Measurements from ENCODE around the gene CLOCK.

DNA sequence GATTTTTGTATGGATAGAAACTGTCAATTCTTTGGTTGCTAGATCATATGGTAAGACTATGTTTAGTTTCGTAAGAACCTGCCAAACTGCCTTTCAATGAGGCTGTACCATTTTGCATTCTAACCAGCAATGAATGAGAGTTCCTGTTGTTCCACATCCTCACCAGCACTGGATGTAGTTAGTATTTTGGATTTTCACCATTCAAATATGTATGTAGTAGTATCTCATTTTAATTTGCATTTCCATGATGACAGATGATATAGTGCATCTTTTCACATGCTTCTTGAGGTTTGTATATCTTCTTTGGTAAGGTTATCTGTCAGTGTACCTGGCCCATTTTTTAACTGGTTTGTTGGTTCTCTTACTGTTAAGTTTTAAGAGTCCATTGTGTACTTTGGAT lies 34.6 kb downstream of the CLOCK start:
- no peak for TF ChIP-seq CTCF (IDR thresholded peaks at IDR 0.05)
- TF ChIP-seq MXI1 (IDR thresholded peaks at IDR 0.05; ENCODE audit: low read depth, low read length) = no peak
- TF ChIP-seq, protein P1, sequence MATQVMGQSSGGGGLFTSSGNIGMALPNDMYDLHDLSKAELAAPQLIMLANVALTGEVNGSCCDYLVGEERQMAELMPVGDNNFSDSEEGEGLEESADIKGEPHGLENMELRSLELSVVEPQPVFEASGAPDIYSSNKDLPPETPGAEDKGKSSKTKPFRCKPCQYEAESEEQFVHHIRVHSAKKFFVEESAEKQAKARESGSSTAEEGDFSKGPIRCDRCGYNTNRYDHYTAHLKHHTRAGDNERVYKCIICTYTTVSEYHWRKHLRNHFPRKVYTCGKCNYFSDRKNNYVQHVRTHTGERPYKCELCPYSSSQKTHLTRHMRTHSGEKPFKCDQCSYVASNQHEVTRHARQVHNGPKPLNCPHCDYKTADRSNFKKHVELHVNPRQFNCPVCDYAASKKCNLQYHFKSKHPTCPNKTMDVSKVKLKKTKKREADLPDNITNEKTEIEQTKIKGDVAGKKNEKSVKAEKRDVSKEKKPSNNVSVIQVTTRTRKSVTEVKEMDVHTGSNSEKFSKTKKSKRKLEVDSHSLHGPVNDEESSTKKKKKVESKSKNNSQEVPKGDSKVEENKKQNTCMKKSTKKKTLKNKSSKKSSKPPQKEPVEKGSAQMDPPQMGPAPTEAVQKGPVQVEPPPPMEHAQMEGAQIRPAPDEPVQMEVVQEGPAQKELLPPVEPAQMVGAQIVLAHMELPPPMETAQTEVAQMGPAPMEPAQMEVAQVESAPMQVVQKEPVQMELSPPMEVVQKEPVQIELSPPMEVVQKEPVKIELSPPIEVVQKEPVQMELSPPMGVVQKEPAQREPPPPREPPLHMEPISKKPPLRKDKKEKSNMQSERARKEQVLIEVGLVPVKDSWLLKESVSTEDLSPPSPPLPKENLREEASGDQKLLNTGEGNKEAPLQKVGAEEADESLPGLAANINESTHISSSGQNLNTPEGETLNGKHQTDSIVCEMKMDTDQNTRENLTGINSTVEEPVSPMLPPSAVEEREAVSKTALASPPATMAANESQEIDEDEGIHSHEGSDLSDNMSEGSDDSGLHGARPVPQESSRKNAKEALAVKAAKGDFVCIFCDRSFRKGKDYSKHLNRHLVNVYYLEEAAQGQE (IDR thresholded peaks at IDR 0.05; ENCODE audit: low read depth, low read length) = no peak
- TF ChIP-seq, protein P2, sequence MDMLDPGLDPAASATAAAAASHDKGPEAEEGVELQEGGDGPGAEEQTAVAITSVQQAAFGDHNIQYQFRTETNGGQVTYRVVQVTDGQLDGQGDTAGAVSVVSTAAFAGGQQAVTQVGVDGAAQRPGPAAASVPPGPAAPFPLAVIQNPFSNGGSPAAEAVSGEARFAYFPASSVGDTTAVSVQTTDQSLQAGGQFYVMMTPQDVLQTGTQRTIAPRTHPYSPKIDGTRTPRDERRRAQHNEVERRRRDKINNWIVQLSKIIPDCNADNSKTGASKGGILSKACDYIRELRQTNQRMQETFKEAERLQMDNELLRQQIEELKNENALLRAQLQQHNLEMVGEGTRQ (IDR thresholded peaks at IDR 0.05; ENCODE audit: borderline replicate concordance, low read depth, low read length) = no peak
- TF ChIP-seq FOXJ3 (CRISPR knock-in tag; IDR thresholded peaks at IDR 0.05) = no peak
- no peak for TF ChIP-seq RFX5 (IDR thresholded peaks at IDR 0.05; ENCODE audit: low read length)
- no peak for TF ChIP-seq CHD2 (IDR thresholded peaks at IDR 0.05; ENCODE audit: low read length, partially characterized antibody)
- no peak for TF ChIP-seq IRF3 (IDR thresholded peaks at IDR 0.05; ENCODE audit: low read depth, low read length)
- TF ChIP-seq TEAD4 (IDR thresholded peaks at IDR 0.05; ENCODE audit: borderline replicate concordance, insufficient read depth) = no peak
